Karpas-422 (cell line): ENCODE measurements around the gene DDIT4. TPM values are rescaled to one million over a fixed set of nuclear protein-coding genes. Genes with fewer than 3 reads are reported as not detected.
A peak's percentile ranks its signal among the peaks of the same experiment; 100 is the strongest.
"Not testable (repeated sequence)": the region's sequence is repeated elsewhere in the genome, so short reads cannot be mapped to it uniquely, and the experiment has no call there.

ENCODE experiments used
- DNase-seq: peaks from one replicate; pipeline ENCODE4 v3.0.0-alpha.2; 2015
- H2AFZ ChIP-seq: fragments of 200-600 bp; sonication (generic); 2 replicates; pipeline ENCODE4 v1.6.1; 2014; ENCODE audit warnings: antibody characterized with exemption, low read length, mixed read lengths
- H3K27ac ChIP-seq: fragments of 200-600 bp; sonication (generic); 2 replicates; pipeline ENCODE4 v1.5.1; 2014; ENCODE audit warnings: mild to moderate bottlenecking, low read length, moderate library complexity
- H3K27me3 ChIP-seq: fragments of 200-600 bp; sonication (generic); 2 replicates; pipeline ENCODE4 v1.6.1; 2014; ENCODE audit warnings: low read length, mixed read lengths
- H3K36me3 ChIP-seq: fragments of 200-600 bp; sonication (generic); 2 replicates; pipeline ENCODE4 v1.6.1; 2014; ENCODE audit warnings: low read length, mixed read lengths; ENCODE audit not compliant: insufficient read depth
- H3K4me1 ChIP-seq: fragments of 200-600 bp; sonication (generic); 2 replicates; pipeline ENCODE4 v1.6.1; 2014; ENCODE audit warnings: mild to moderate bottlenecking, low read length, mixed read lengths
- H3K4me2 ChIP-seq: fragments of 200-600 bp; sonication (generic); 2 replicates; pipeline ENCODE4 v1.6.1; 2014; ENCODE audit warnings: low read length, low read depth, mild to moderate bottlenecking; ENCODE audit not compliant: poor library complexity, severe bottlenecking
- H3K4me3 ChIP-seq: fragments of 200-600 bp; sonication (generic); 2 replicates; pipeline ENCODE4 v1.5.1; 2014; ENCODE audit warnings: mild to moderate bottlenecking, antibody characterized with exemption, low read length, mixed read lengths
- H3K79me2 ChIP-seq: fragments of 200-600 bp; sonication (generic); 2 replicates; pipeline ENCODE4 v1.6.1; 2014; ENCODE audit warnings: mild to moderate bottlenecking, low read length, mixed read lengths
- H3K9ac ChIP-seq: fragments of 200-600 bp; sonication (generic); 2 replicates; pipeline ENCODE4 v1.6.0; 2014; ENCODE audit warnings: low read length
- H3K9me2 ChIP-seq: fragments of 200-600 bp; sonication (generic), shearing (Covaris generic); replicated peaks from 2 replicates; pipeline ENCODE4 v1.6.0; 2014; ENCODE audit warnings: mild to moderate bottlenecking, low read length, moderate library complexity; ENCODE audit not compliant: insufficient read depth
- H3K9me3 ChIP-seq: fragments of 300-700, 200-600 bp; sonication (generic); 2 replicates; pipeline ENCODE4 v1.6.1; 2014; ENCODE audit warnings: low read length, mixed read lengths
- H4K20me1 ChIP-seq: fragments of 200-600 bp; sonication (generic); 2 replicates; pipeline ENCODE4 v1.6.1; 2014; ENCODE audit warnings: mild to moderate bottlenecking, antibody characterized with exemption, low read length, low read depth; ENCODE audit not compliant: insufficient read depth
- total RNA-seq: library from RNA; depleted of rRNA; stranded (reverse); fragments of >200 nt; shearing (Covaris generic); gene quantifications from 2 replicates; pipeline ENCODE4 v1.2.3, GENCODE V29; 2014; ENCODE audit warnings: low replicate concordance; rRNA removed

Gene DDIT4, protein sequence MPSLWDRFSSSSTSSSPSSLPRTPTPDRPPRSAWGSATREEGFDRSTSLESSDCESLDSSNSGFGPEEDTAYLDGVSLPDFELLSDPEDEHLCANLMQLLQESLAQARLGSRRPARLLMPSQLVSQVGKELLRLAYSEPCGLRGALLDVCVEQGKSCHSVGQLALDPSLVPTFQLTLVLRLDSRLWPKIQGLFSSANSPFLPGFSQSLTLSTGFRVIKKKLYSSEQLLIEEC
- 331 and 583 TPM in 2 replicates for total RNA-seq

DNA sequence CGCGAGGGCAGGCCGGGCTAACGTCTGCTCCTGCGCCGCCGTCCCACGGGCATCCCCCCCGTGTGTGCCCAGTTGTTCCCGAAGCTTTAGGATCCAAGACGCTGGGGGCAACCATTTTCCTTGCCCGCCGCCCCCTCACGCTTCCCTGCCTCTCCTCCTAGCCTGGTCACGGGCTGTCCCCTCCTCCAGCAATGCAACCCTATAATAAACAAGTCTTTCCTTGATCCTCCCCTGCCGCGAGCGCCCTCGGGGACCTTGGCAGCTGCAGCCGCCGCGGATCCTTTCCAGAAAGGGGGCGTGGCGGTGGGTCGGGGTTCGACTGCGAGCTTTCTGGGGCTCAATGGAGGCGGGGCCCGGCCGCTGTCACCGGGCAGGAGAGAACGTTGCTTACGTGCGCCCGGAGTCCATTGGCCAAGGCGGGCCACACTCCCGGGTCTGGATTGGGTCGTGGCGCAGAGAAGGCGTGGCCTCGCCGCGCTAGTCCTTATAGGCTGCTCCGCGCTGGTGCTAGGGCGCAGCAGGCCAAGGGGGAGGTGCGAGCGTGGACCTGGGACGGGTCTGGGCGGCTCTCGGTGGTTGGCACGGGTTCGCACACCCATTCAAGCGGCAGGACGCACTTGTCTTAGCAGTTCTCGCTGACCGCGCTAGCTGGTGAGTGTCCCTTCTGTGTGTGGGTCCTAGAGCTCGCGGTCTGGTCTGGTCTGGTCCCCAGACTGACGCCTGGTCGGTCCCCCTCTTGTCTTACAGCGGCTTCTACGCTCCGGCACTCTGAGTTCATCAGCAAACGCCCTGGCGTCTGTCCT lies at the start of gene DDIT4:
TSS of gene DDIT4 (plus strand) at position 515 of the 803 bp plus-strand sequence. CDS start 293 bp downstream, outside the sequence.
- Histone ChIP-seq H3K79me2 (peaks cover 12% of the 10 kb centered on the region), H3K4me1 (peaks cover 36% of the 10 kb centered on the region), H3K36me3 (peaks cover 18% of the 10 kb centered on the region), H3K27me3 (no peaks in the 10 kb centered on the region), H3K27ac (peak within 1 kb of the TSS; percentile 93), H2AFZ (peak within 1 kb of the TSS; percentile 47), H3K9me3 (no peaks in the 10 kb centered on the region), H3K4me3 (peak within 1 kb of the TSS; percentile 76), H3K9ac (peak within 1 kb of the TSS; percentile 95), H3K9me2 (no peaks in the 10 kb centered on the region), H3K4me2 (peak within 1 kb of the TSS; percentile 96), H4K20me1 (peaks cover 18% of the 10 kb centered on the region)
- peak; percentile 99 for DNase-seq

DNA sequence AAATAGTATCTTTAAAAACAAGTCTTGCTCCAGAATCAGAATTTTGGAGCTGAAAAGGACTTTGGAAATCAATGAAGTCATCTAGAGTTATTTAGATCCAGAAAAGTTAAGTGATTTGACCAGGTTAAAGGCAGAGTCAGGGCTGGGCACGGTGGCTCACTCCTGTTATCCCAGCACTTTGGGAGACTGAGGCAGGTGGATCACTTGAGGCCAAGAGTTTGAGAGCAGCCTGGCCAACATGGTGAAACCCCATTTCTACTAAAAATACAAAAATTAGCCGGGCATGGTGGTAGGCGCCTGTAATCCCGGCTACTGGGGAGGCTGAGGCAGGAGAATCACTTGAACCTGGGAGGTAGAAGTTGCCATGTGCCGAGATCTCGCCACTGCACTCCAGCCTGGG lies 49.5 kb upstream of the DDIT4 start:
- not testable (repeated sequence) for H3K27me3 ChIP-seq, H3K4me2 ChIP-seq, H4K20me1 ChIP-seq, H3K27ac ChIP-seq, DNase-seq, H3K9ac ChIP-seq, H3K9me2 ChIP-seq, H3K9me3 ChIP-seq, H3K4me3 ChIP-seq, H2AFZ ChIP-seq
- Histone ChIP-seq H3K4me1 (peaks cover 28% of the 10 kb centered on the region), H3K36me3 (peaks cover 11% of the 10 kb centered on the region; the same call in 1 of the 2 replicates), H3K79me2 (peaks cover 54% of the 10 kb centered on the region)

DNA sequence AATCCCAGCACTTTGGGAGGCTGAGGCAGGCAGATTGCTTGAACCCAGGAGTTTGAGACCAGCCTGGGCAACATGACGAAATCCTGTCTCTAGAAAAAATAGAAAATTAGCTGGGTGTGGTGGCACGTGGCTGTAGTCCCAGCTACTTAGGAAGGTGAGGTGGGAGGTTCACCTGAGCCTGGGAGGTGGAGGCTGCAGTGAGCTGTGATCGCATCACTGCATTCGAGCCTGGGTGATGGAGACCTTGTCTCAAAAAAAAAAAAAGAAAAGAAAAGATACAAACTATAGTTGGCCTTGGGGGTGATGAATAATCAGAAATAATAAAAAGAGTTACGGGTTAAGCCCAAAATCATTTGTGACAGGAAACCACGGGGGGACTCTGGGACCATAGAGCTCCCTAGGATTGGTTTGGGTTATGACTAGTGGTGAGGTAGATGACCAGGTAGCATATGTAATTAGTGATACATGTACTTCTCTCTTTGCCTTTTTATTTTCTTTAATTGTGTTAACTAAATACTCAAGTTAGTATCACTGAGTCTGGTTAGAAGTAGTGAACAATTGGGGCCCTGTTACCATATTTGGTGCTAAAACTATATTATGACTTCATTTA lies 47.2 kb upstream of the DDIT4 start:
- DNase-seq = no peak
- no peak overlapping the region for H3K4me3 ChIP-seq
- no peaks in the 10 kb centered on the region for H4K20me1 ChIP-seq
- H3K27me3 ChIP-seq = no peaks in the 10 kb centered on the region
- H2AFZ ChIP-seq = no peak overlapping the region
- no peaks in the 10 kb centered on the region for H3K9me2 ChIP-seq
- H3K4me1 ChIP-seq = peaks cover 24% of the 10 kb centered on the region
- peaks cover 52% of the 10 kb centered on the region for H3K79me2 ChIP-seq
- H3K36me3 ChIP-seq = peaks cover 19% of the 10 kb centered on the region; the same call in 1 of the 2 replicates
- no peaks in the 10 kb centered on the region for H3K9me3 ChIP-seq
- H3K4me2 ChIP-seq = no peak overlapping the region
- H3K27ac ChIP-seq = peak overlapping the region; percentile 32; the same call in 1 of the 2 replicates
- H3K9ac ChIP-seq = no peak overlapping the region

DNA sequence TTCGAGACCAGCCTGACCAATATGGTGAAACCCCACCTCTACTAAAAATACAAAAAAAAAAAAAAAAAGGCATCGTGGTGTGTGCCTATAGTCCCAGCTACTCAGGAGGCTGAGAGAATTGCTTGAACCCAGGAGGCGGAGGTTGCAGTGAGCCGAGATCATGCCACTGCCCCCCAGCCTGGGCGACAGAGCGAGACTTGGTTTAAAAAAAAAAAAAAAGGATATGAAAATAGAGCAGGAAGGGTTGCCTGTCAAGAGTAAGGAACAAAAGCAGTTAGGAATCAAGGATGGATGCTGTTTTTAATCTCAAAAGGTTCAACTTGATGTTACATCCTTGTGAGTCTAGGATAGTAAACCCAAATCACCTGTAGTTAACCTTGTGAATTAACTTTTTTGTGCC lies 45.9 kb upstream of the DDIT4 start:
- no peaks in the 10 kb centered on the region for H3K9me2 ChIP-seq
- no peak overlapping the region for H3K27ac ChIP-seq
- peaks cover 20% of the 10 kb centered on the region; the same call in 1 of the 2 replicates for H3K36me3 ChIP-seq
- H3K79me2 ChIP-seq = peaks cover 48% of the 10 kb centered on the region
- no peak overlapping the region for H3K4me3 ChIP-seq
- no peak overlapping the region for H3K9ac ChIP-seq
- H3K4me1 ChIP-seq = peaks cover 19% of the 10 kb centered on the region
- no peak overlapping the region for H2AFZ ChIP-seq
- no peaks in the 10 kb centered on the region for H3K27me3 ChIP-seq
- H3K9me3 ChIP-seq = no peaks in the 10 kb centered on the region
- DNase-seq = no peak
- no peak overlapping the region for H3K4me2 ChIP-seq
- H4K20me1 ChIP-seq = no peaks in the 10 kb centered on the region

DNA sequence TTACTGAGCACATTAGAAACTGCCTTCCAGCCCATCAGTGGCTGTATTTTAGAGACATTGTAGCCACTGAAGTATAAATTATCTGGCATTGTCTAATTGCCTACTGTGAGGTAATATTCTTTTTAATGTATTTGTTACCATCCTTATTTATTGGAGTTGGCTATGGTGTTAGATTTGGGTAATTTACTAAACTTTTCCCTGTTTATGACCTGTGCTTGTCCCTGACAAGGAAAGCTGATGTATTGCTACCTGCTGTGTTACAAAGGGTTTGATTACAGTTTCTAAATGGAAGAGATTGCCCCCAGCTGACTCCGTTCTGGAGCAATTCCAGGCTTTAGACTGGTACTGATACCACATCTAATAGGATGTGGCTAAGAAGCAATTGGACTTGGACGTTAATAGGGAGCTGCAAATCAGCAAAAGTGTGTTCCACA lies 45.4 kb upstream of the DDIT4 start:
- no peak overlapping the region for H3K27ac ChIP-seq
- no peak overlapping the region for H3K4me2 ChIP-seq

DNA sequence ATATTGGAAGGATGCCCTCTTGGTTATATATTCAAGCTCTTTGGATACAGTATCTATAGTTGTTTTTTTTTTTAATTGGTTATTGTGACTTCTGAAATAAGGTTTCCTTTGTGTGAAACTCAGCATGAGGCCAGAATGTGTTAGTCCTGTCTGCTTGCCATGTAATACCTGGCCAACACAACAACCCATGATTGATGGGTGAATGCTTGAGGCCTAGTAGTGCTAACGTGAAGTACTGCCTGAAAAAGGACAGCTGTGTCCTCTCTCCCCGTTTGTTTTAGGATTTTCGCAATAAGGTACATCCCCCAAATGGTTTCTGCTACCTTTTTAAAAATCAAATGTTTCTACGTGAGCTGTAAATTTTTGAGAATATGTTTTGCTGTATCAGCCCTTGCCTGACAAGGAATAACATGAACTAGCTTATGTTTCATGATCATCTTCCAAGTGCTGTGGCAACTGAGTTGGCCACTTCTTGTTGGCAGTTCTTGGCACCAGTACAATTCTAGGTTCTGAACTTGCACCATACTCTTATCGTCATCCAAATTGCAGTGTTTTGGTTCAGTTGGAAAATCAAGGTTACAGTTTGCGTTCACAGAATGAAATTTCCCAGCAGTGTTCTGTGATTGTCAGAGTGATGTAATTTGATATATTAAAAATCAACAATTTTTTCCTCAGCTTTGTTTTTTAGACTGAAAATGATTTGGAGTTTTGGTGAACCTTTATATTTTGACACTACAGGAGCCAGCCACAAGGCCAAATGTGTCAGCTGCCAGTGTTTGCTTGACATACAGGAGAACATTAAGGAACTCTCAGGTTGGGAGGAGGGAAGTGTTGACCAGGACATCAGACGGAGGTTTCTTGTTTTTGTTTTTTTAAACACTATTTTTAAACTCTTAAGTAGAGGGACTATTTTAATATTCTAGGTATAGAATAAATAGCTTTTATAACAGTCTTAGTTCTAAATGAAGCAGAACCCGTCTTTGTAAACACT lies 44.2 kb upstream of the DDIT4 start:
- H3K27ac ChIP-seq = no peak overlapping the region
- H3K27me3 ChIP-seq = no peaks in the 10 kb centered on the region
- H4K20me1 ChIP-seq = no peaks in the 10 kb centered on the region
- H3K9me3 ChIP-seq = no peaks in the 10 kb centered on the region
- H3K9ac ChIP-seq = no peak overlapping the region
- no peak for DNase-seq
- H3K4me1 ChIP-seq = peaks cover 14% of the 10 kb centered on the region
- no peak overlapping the region for H2AFZ ChIP-seq
- peaks cover 26% of the 10 kb centered on the region; the same call in 1 of the 2 replicates for H3K36me3 ChIP-seq
- H3K4me2 ChIP-seq = no peak overlapping the region
- no peak overlapping the region for H3K4me3 ChIP-seq
- H3K9me2 ChIP-seq = no peaks in the 10 kb centered on the region
- H3K79me2 ChIP-seq = peaks cover 34% of the 10 kb centered on the region

More for the DNA sequence above, 45.4 kb upstream of the DDIT4 start:
- H3K79me2 ChIP-seq = peaks cover 44% of the 10 kb centered on the region
- no peaks in the 10 kb centered on the region for H3K9me2 ChIP-seq
- H3K9ac ChIP-seq = no peak overlapping the region
- H4K20me1 ChIP-seq = no peaks in the 10 kb centered on the region
- H3K4me1 ChIP-seq = peaks cover 16% of the 10 kb centered on the region
- H3K36me3 ChIP-seq = peaks cover 25% of the 10 kb centered on the region; the same call in 1 of the 2 replicates
- H2AFZ ChIP-seq = no peak overlapping the region
- H3K9me3 ChIP-seq = no peaks in the 10 kb centered on the region
- DNase-seq = no peak
- H3K27me3 ChIP-seq = no peaks in the 10 kb centered on the region
- H3K4me3 ChIP-seq = no peak overlapping the region

DNA sequence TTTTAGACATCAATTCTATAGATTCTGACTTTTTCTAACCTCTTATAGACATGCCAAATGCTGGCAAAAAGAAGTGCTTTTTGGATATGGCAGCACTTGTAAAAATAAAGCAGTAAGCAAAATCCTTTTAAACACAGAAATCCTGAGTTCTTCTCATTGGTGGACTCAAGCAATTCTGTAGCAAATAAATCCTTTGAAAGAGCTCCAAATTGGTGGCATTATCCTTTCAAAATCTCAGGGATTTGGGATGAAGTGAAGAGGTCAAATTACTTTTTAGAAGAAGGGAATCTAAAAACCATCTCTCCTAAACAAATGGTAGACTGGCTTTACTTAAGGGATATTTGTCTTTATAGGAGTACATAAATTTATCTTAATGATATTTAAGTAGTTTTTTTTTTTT lies 40.1 kb upstream of the DDIT4 start:
- H3K27me3 ChIP-seq = no peaks in the 10 kb centered on the region
- peaks cover under 1% of the 10 kb centered on the region; the same call in 1 of the 2 replicates for H3K4me1 ChIP-seq
- no peaks in the 10 kb centered on the region for H3K9me2 ChIP-seq
- no peak overlapping the region for H3K4me3 ChIP-seq
- H3K27ac ChIP-seq = no peak overlapping the region
- H4K20me1 ChIP-seq = no peaks in the 10 kb centered on the region
- H3K79me2 ChIP-seq = peaks cover 11% of the 10 kb centered on the region
- no peaks in the 10 kb centered on the region for H3K9me3 ChIP-seq
- DNase-seq = no peak
- H3K9ac ChIP-seq = no peak overlapping the region
- H2AFZ ChIP-seq = no peak overlapping the region
- no peak overlapping the region for H3K4me2 ChIP-seq
- H3K36me3 ChIP-seq = peaks cover 22% of the 10 kb centered on the region; the same call in 1 of the 2 replicates
